ENCODE results near the gene CHAD. TPM values are rescaled to one million over a fixed set of nuclear protein-coding genes. Genes with fewer than 3 reads are reported as not detected.

The CHAD gene
- total and polyA plus RNA-seq, 2 of the 4 experiments (the other 2 are of a cell fraction): 0.03 TPM; not detected in 1

GRCh38 chr17:50423553-50424159, 45.0 kb downstream of the CHAD start (continued):
- no peak for TF ChIP-seq CTCF (conservative IDR thresholded peaks at IDR 0.05; ENCODE audit: low read depth, low read length)

GRCh38 chr17:50422738-50423137, 45.9 kb downstream of the CHAD start:
- H3K27ac ChIP-seq (ENCODE audit: insufficient read depth, low read length): no peak overlapping the region
- H3K23ac ChIP-seq (ENCODE audit: low read depth, low read length): no peak overlapping the region
- BruUV-seq (replicated peaks): no TSS peak
- no peak overlapping the region for H3K4ac ChIP-seq (ENCODE audit: low read depth, low read length)
- H3K9me3 ChIP-seq (ENCODE audit: control insufficient read depth, insufficient read depth, low read length): no peaks in the 10 kb centered on the region
- peaks cover 11 to 35% of the 10 kb centered on the region in 2 experiments; a peak in 3 of 4 replicates for H3K79me1 ChIP-seq (ENCODE audit: low read depth in 1 of 2, low read length in 2 of 2)
- no peak overlapping the region for H4K5ac ChIP-seq (ENCODE audit: low read depth, low read length)
- in situ Hi-C loops (cut with MboI; ENCODE audit: low sequenced_read_pairs): no loop called here
- ATAC-seq (ENCODE audit: low read depth) (no peak), DNase-seq (no peak)
- no peak overlapping the region for H3K56ac ChIP-seq (ENCODE audit: extremely low read depth, insufficient read depth, low read length)
- no peak overlapping the region for H2BK15ac ChIP-seq (ENCODE audit: low read depth, low read length)
- no peak overlapping the region for H3K9ac ChIP-seq (ENCODE audit: low read depth, low read length)
- no peak overlapping the region for H3K14ac ChIP-seq (replicated peaks; ENCODE audit: low read depth, low read length)
- H4K91ac ChIP-seq (ENCODE audit: insufficient read depth, low read depth, low read length): no peak overlapping the region
- H4K20me1 ChIP-seq (ENCODE audit: insufficient read depth, low read length): no peaks in the 10 kb centered on the region
- dilution Hi-C loops (cut with HindIII; ENCODE audit: low sequenced_read_pairs, unreplicated experiment): no loop called here
- H3K4me2 ChIP-seq (ENCODE audit: low read depth, low read length): no peak overlapping the region
- H2AK5ac ChIP-seq (ENCODE audit: low read depth, low read length): no peak overlapping the region
- H2BK120ac ChIP-seq (ENCODE audit: low read depth, low read length): no peak overlapping the region
- H2AFZ ChIP-seq (replicated peaks; ENCODE audit: low read length, poor library complexity): no peak overlapping the region
- H3K4me1 ChIP-seq (ENCODE audit: control insufficient read depth, insufficient read depth, low read length): peaks cover 27% of the 10 kb centered on the region
- no peak overlapping the region for H4K8ac ChIP-seq (ENCODE audit: low read depth in 2 of 2, low read length in 2 of 2)
- peaks cover 14% of the 10 kb centered on the region for H3K9me1 ChIP-seq (ENCODE audit: insufficient read depth, low read length)
- H3K27me3 ChIP-seq (ENCODE audit: control insufficient read depth, insufficient read depth, low read length): no peaks in the 10 kb centered on the region
- no peaks in the 10 kb centered on the region for H3K36me3 ChIP-seq (ENCODE audit: control insufficient read depth, insufficient read depth, low read length)
- ChIA-PET POLR2A (ENCODE audit: unreplicated experiment) (no interaction called here), CTCF (no interaction called here)
- H2BK20ac ChIP-seq (ENCODE audit: low read depth, low read length): no peak overlapping the region
- H3K18ac ChIP-seq (ENCODE audit: low read depth, low read length): no peak overlapping the region
- WGBS, 2 experiments (ENCODE audit: extremely low coverage in 2 of 2, insufficient read length in 1 of 2): no CpG with 5 or more reads among the region's 2 CpGs
- H3K4me3 ChIP-seq (ENCODE audit: insufficient read depth, low read depth, low read length): no peak overlapping the region
- TF ChIP-seq ELK1 (IDR thresholded peaks at IDR 0.05; ENCODE audit: borderline replicate concordance, low read depth, low read length) (no peak), CHD1 (IDR thresholded peaks at IDR 0.05; ENCODE audit: low read depth, low read length) (no peak), RAD21 (IDR thresholded peaks at IDR 0.05; ENCODE audit: low read length) (no peak), CTCF (conservative IDR thresholded peaks at IDR 0.05; ENCODE audit: low read depth, low read length) (no peak), MAZ (IDR thresholded peaks at IDR 0.05; ENCODE audit: borderline replicate concordance, low read depth, low read length) (no peak), MAFK (IDR thresholded peaks at IDR 0.05; ENCODE audit: low read depth, low read length) (no peak)
- intact Hi-C loops (cut with micrococcal nuclease): no loop called here
- H2BK5ac ChIP-seq (ENCODE audit: low read depth, low read length, poor library complexity, severe bottlenecking): no peak overlapping the region
- no peak overlapping the region for H2AK9ac ChIP-seq (replicated peaks; ENCODE audit: low read depth, low read length, poor library complexity)
